Ascending aorta (tissue), 2 donors: ENCODE measurements around the gene BCL2L12. TPM values are rescaled to one million over a fixed set of nuclear protein-coding genes. Genes with fewer than 3 reads are reported as not detected.

ENCODE experiments used
- DNase-seq, 2 donors: peaks; one replicate each; pipeline ENCODE4 v3.0.0-alpha.2; 2019; ENCODE audit warnings: low spot score in 2 of 2
- H3K27ac ChIP-seq, 2 donors: fragments of 200-600 bp; sonication (generic); one replicate each; pipeline ENCODE4 v1.5.1; 2016 to 2017; ENCODE audit warnings: mild to moderate bottlenecking in 1 of 2
- H3K27me3 ChIP-seq: fragments of 200-600 bp; sonication (generic); one replicate; pipeline ENCODE4 v1.5.1; 2017
- H3K36me3 ChIP-seq, 2 donors: fragments of 200-600 bp; sonication (generic); one replicate each; pipeline ENCODE4 v1.5.1; 2016
- H3K4me1 ChIP-seq, 2 donors: fragments of 200-600 bp; sonication (generic); one replicate each; pipeline ENCODE4 v1.5.1; 2016 to 2017; ENCODE audit warnings: mild to moderate bottlenecking in 1 of 2
- H3K4me3 ChIP-seq, 2 donors: fragments of 200-600 bp; sonication (generic); one replicate each; pipeline ENCODE4 v1.5.1; 2016 to 2017; ENCODE audit warnings: mild to moderate bottlenecking in 1 of 2
- H3K9me3 ChIP-seq, 2 donors: fragments of 200-600 bp; sonication (generic); one replicate each; pipeline ENCODE4 v1.5.1; 2016
- intact Hi-C: fragments of 100-400 bp; cut with DNase I; formaldehyde crosslinking; loops from one replicate; pipeline ENCODE4 v1.15.1; 2023
- total RNA-seq: library from RNA; depleted of rRNA; stranded (reverse); fragments of >200 nt; gene quantifications from one replicate; pipeline ENCODE4 v1.1.0, GENCODE V29; 2016
- TF ChIP-seq, protein P1 (sequence below), 3 experiments: fragments of 200-600 bp in 2 of 3; fragments of 450-650 bp in 1 of 3; sonication (generic) in 2 of 3; IDR thresholded peaks; one replicate each; pipeline ENCODE4 v1.5.1; 2016 to 2019; ENCODE audit warnings: antibody characterized with exemption in 3 of 3, mild to moderate bottlenecking in 1 of 3, moderate library complexity in 1 of 3

The BCL2L12 gene
- total RNA-seq, 1 donor from 2014 or later = 0.64 TPM

DNA sequence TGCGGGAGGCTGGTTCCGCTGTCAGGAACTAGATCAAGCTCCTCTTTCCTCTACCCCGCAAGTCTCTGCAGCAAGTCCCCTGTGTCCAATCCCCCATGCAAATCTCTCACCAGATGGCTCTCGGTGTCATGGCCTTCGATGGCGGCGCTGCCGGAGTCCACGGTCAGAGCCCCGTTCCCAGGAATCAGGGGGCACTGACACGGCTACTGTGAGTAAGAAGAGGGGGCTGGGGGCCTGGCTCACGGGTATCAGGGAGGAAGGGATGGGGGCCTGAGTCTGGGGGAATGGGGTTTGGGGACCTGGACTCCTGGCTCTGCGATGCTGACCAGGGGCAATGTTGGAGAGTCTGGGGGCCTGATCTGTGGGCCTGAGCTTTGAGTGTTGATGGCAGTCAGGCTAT is 19.7 kb upstream of the BCL2L12 start:
- Histone ChIP-seq H3K4me3 (no peak overlapping the region), H3K27me3 (no peaks in the 10 kb centered on the region), H3K27ac (no peak overlapping the region), H3K4me1 (peaks cover 12 to 17% of the 10 kb centered on the region in 2 donors), H3K9me3 (no peaks in the 10 kb centered on the region), H3K36me3 (peaks cover 30 to 54% of the 10 kb centered on the region in 2 donors)
- DNase-seq = no peak
- TF ChIP-seq, protein P1, sequence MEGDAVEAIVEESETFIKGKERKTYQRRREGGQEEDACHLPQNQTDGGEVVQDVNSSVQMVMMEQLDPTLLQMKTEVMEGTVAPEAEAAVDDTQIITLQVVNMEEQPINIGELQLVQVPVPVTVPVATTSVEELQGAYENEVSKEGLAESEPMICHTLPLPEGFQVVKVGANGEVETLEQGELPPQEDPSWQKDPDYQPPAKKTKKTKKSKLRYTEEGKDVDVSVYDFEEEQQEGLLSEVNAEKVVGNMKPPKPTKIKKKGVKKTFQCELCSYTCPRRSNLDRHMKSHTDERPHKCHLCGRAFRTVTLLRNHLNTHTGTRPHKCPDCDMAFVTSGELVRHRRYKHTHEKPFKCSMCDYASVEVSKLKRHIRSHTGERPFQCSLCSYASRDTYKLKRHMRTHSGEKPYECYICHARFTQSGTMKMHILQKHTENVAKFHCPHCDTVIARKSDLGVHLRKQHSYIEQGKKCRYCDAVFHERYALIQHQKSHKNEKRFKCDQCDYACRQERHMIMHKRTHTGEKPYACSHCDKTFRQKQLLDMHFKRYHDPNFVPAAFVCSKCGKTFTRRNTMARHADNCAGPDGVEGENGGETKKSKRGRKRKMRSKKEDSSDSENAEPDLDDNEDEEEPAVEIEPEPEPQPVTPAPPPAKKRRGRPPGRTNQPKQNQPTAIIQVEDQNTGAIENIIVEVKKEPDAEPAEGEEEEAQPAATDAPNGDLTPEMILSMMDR (IDR thresholded peaks at IDR 0.05) = no peak
- intact Hi-C loops = no loop called here

DNA sequence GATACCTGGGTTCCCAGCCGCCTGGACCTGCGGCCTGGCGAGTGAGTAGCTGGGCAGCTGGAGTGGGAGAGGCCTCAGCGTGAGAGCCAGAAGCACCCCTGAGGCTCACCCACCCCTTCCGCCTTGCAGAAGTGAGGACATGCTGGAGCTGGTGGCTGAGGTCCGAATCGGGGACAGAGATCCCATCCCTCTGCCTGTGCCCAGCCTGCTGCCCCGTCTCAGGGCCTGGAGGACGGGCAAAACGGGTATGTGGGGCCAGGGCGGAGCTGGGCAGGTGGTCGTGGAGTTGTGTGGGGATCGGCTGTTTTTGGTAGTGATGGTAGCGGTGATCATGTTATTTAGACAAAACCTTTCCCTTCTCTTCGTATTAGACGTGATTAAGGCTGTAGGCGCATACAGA is 19.1 kb upstream of the BCL2L12 start:
- no peak overlapping the region for H3K4me3 ChIP-seq
- peaks cover 36 to 60% of the 10 kb centered on the region in 2 donors for H3K36me3 ChIP-seq
- H3K4me1 ChIP-seq = peaks cover 12 to 14% of the 10 kb centered on the region in 2 donors
- no peaks in the 10 kb centered on the region for H3K9me3 ChIP-seq
- intact Hi-C loops = no loop called here
- no peak for DNase-seq
- H3K27me3 ChIP-seq = no peaks in the 10 kb centered on the region
- TF ChIP-seq, protein P1 (IDR thresholded peaks at IDR 0.05) = no peak
- no peak overlapping the region for H3K27ac ChIP-seq

DNA sequence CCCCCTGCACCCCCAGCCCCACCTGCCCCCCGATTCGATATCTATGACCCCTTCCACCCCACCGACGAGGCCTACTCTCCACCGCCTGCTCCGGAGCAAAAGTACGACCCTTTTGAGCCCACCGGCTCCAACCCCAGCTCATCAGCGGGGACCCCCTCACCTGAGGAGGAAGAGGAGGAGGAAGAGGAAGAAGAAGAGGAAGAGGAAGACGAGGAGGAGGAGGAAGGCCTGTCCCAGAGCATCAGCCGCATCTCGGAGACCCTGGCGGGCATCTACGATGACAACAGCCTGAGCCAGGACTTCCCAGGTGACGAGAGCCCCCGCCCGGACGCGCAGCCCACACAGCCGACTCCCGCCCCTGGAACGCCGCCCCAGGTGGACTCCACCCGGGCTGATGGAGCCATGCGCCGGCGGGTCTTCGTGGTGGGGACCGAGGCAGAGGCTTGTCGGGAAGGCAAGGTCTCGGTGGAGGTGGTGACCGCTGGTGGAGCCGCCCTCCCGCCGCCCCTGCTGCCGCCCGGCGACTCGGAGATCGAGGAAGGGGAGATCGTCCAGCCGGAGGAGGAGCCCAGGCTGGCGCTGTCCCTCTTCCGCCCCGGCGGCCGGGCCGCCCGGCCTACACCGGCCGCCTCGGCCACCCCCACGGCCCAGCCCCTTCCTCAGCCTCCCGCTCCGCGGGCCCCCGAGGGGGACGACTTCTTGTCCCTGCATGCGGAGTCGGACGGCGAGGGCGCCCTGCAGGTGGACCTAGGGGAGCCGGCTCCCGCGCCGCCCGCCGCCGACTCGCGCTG is 14.5 kb upstream of the BCL2L12 start:
- H3K4me1 ChIP-seq = no peaks in the 10 kb centered on the region
- no peak overlapping the region for H3K4me3 ChIP-seq
- H3K27ac ChIP-seq = no peak overlapping the region
- no peak for DNase-seq
- peaks cover 71 to 88% of the 10 kb centered on the region in 2 donors for H3K36me3 ChIP-seq
- TF ChIP-seq, protein P1 (IDR thresholded peaks at IDR 0.05) = no peak
- H3K9me3 ChIP-seq = no peaks in the 10 kb centered on the region
- no peaks in the 10 kb centered on the region for H3K27me3 ChIP-seq
- intact Hi-C loops = no loop called here

DNA sequence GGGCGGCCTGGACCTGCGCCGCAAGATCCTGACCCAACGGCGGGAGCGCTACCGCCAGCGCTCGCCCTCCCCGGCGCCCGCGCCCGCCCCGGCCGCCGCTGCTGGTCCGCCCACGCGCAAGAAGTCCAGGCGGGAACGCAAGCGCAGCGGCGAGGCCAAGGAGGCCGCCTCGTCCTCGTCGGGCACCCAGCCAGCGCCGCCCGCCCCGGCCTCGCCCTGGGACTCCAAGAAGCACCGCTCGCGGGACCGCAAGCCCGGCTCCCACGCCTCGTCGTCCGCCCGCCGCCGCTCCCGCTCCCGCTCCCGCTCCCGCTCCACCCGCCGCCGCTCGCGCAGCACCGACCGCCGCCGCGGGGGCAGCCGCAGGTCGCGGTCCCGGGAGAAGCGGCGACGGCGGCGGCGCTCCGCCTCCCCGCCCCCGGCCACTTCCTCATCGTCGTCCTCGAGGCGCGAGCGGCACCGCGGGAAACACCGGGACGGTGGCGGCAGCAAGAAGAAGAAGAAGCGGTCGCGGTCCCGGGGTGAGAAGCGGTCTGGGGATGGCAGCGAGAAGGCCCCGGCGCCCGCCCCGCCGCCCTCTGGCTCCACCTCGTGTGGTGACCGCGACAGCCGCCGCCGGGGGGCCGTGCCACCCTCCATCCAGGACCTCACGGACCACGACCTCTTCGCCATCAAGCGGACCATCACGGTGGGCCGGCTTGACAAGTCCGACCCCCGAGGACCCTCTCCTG is 13.7 kb upstream of the BCL2L12 start:
- Histone ChIP-seq H3K36me3 (peaks cover 71 to 88% of the 10 kb centered on the region in 2 donors), H3K4me1 (no peaks in the 10 kb centered on the region), H3K27me3 (no peaks in the 10 kb centered on the region), H3K4me3 (no peak overlapping the region), H3K9me3 (no peaks in the 10 kb centered on the region), H3K27ac (no peak overlapping the region)
- intact Hi-C loops = no loop called here
- TF ChIP-seq, protein P1 (IDR thresholded peaks at IDR 0.05) = no peak
- no peak for DNase-seq

DNA sequence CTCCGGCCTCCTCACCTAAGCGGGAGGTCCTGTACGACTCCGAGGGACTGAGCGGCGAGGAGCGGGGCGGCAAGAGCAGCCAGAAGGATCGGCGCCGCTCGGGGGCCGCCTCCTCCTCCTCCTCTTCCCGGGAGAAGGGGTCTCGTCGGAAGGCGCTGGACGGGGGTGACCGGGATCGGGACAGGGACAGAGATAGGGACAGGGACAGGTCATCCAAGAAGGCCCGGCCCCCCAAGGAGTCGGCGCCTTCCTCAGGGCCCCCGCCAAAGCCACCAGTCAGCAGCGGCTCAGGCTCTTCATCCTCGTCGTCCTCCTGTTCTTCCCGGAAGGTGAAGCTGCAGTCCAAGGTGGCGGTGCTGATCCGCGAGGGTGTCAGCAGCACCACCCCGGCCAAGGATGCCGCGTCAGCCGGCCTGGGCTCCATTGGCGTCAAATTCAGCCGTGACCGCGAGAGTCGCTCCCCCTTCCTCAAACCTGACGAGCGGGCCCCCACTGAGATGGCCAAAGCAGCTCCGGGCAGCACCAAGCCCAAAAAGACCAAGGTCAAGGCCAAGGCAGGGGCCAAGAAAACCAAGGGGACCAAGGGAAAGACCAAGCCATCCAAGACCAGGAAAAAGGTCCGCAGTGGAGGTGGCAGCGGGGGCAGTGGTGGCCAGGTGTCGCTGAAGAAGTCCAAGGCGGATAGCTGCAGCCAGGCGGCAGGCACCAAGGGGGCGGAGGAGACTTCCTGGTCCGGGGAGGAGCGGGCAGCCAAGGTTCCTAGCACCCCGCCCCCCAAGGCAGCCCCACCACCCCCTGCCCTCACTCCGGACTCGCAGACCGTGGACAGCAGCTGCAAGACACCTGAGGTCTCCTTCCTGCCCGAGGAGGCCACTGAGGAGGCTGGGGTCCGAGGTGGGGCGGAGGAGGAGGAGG is 12.9 kb upstream of the BCL2L12 start:
- Histone ChIP-seq H3K36me3 (peaks cover 76 to 88% of the 10 kb centered on the region in 2 donors), H3K4me1 (no peaks in the 10 kb centered on the region), H3K27ac (no peak overlapping the region), H3K9me3 (no peaks in the 10 kb centered on the region), H3K4me3 (no peak overlapping the region), H3K27me3 (no peaks in the 10 kb centered on the region)
- no peak for DNase-seq
- TF ChIP-seq, protein P1 (IDR thresholded peaks at IDR 0.05) = no peak
- intact Hi-C loops = no loop called here
